ENCODE results near the gene FOXL2. TPM values are rescaled to one million over a fixed set of nuclear protein-coding genes. Genes with fewer than 3 reads are reported as not detected.

Gene FOXL2
- total and polyA plus RNA-seq, 4 donors: not detected

GRCh38 chr3:138901567-138901966 lies 45.4 kb downstream of the FOXL2 start:
- H3K36me3 ChIP-seq (ENCODE audit: control insufficient read depth in 4 of 4, insufficient read depth in 3 of 4, low read depth in 1 of 4, low read length in 3 of 4): no peaks in the 10 kb centered on the region
- no peaks in the 10 kb centered on the region for H3K4me1 ChIP-seq (ENCODE audit: control insufficient read depth in 4 of 4, insufficient read depth in 4 of 4, low read length in 3 of 4)
- H3K9me3 ChIP-seq (ENCODE audit: control insufficient read depth in 4 of 4, low read length in 3 of 4): no peaks in the 10 kb centered on the region
- DNase-seq (ENCODE audit: low spot score): no peak
- no peak overlapping the region for H3K4me3 ChIP-seq (ENCODE audit: low read depth in 1 of 3, low read length in 3 of 3)
- 74% methylated on average over 8 of the region's 8 CpGs for WGBS
- no peak overlapping the region for H3K9ac ChIP-seq (ENCODE audit: low read depth in 1 of 2, low read length in 2 of 2)
- no peak overlapping the region for H3K27ac ChIP-seq (ENCODE audit: low read depth in 1 of 2, low read length in 2 of 2)
- no peak for TF ChIP-seq NR2F2 (IDR thresholded peaks at IDR 0.05)
- TF ChIP-seq TAF1 (conservative IDR thresholded peaks at IDR 0.05): no peak
- no peak for TF ChIP-seq RAD21 (IDR thresholded peaks at IDR 0.05)
- no peak for TF ChIP-seq ZBTB33 (IDR thresholded peaks at IDR 0.05)
- no peak for TF ChIP-seq EGR1 (IDR thresholded peaks at IDR 0.05; ENCODE audit: low read depth in 2 of 2)
- no peak for TF ChIP-seq HNF4A (conservative IDR thresholded peaks at IDR 0.05)
- no peak for TF ChIP-seq JUND (IDR thresholded peaks at IDR 0.05)
- TF ChIP-seq GABPA (IDR thresholded peaks at IDR 0.05 in 1 of 2, conservative IDR thresholded peaks at IDR 0.05 in 1 of 2): no peak
- no peak for TF ChIP-seq FOXA1 (IDR thresholded peaks at IDR 0.05)
- H3K27me3 ChIP-seq (ENCODE audit: control insufficient read depth in 4 of 4, insufficient read depth in 4 of 4, low read length in 3 of 4): no peaks in the 10 kb centered on the region

GRCh38 chr3:138899351-138899991 lies 47.5 kb downstream of the FOXL2 start:
- no peaks in the 10 kb centered on the region for H3K9me3 ChIP-seq (ENCODE audit: control insufficient read depth in 4 of 4, low read length in 3 of 4)
- no peaks in the 10 kb centered on the region for H3K4me1 ChIP-seq (ENCODE audit: control insufficient read depth in 4 of 4, insufficient read depth in 4 of 4, low read length in 3 of 4)
- TF ChIP-seq HNF4A (conservative IDR thresholded peaks at IDR 0.05): no peak
- TF ChIP-seq ATF3 (IDR thresholded peaks at IDR 0.05): no peak
- TF ChIP-seq SP1 (IDR thresholded peaks at IDR 0.05): no peak
- TF ChIP-seq TAF1 (conservative IDR thresholded peaks at IDR 0.05): no peak
- no peak for TF ChIP-seq FOXA1 (IDR thresholded peaks at IDR 0.05)
- TF ChIP-seq CTCF (IDR thresholded peaks at IDR 0.05; ENCODE audit: low read depth, low read length, missing input control): no peak
- no peak for TF ChIP-seq YY1 (IDR thresholded peaks at IDR 0.05)
- no peak for TF ChIP-seq JUND (IDR thresholded peaks at IDR 0.05)
- no peak for TF ChIP-seq NR2F2 (IDR thresholded peaks at IDR 0.05)
- no peak for TF ChIP-seq RXRA (IDR thresholded peaks at IDR 0.05)
- TF ChIP-seq GABPA (IDR thresholded peaks at IDR 0.05 in 1 of 2, conservative IDR thresholded peaks at IDR 0.05 in 1 of 2): no peak
- TF ChIP-seq ZBTB33 (IDR thresholded peaks at IDR 0.05): no peak
- no peak for TF ChIP-seq REST (IDR thresholded peaks at IDR 0.05)
- no peak for TF ChIP-seq RAD21 (IDR thresholded peaks at IDR 0.05)
- TF ChIP-seq FOXA2 (IDR thresholded peaks at IDR 0.05): no peak
- TF ChIP-seq EGR1 (IDR thresholded peaks at IDR 0.05; ENCODE audit: low read depth in 2 of 2): no peak
- TF ChIP-seq HNF4G (IDR thresholded peaks at IDR 0.05): no peak
- no peak for TF ChIP-seq MAX (IDR thresholded peaks at IDR 0.05)
- no peak overlapping the region for H3K27ac ChIP-seq (ENCODE audit: low read depth in 1 of 2, low read length in 2 of 2)
- H3K4me3 ChIP-seq (ENCODE audit: low read depth in 1 of 3, low read length in 3 of 3): no peak overlapping the region
- DNase-seq (ENCODE audit: low spot score): no peak
- no peak overlapping the region for H3K9ac ChIP-seq (ENCODE audit: low read depth in 1 of 2, low read length in 2 of 2)
- no peaks in the 10 kb centered on the region for H3K27me3 ChIP-seq (ENCODE audit: control insufficient read depth in 4 of 4, insufficient read depth in 4 of 4, low read length in 3 of 4)
- WGBS: 91% methylated on average over 5 of the region's 5 CpGs
- no peaks in the 10 kb centered on the region for H3K36me3 ChIP-seq (ENCODE audit: control insufficient read depth in 4 of 4, insufficient read depth in 3 of 4, low read depth in 1 of 4, low read length in 3 of 4)

Data from liver (tissue), 9 donors.